Body of pancreas (tissue), 4 donors: ENCODE measurements around the gene OSMR. TPM values are rescaled to one million over a fixed set of nuclear protein-coding genes. Genes with fewer than 3 reads are reported as not detected.

Experiments
- ATAC-seq: fragments of 150-250 bp; one replicate; pipeline ENCODE4 v1.9.1; 2016
- DNase-seq, 4 donors: peaks; one replicate each; pipeline ENCODE4 v3.0.0-alpha.2; 2019
- H3K27ac ChIP-seq, 4 donors: fragments of 200-600 bp; sonication (generic); 1 replicate in 3 of 4; 2 replicates in 1 of 4; pipeline versions ENCODE4 v1.5.1 to v1.6.1; 2016 to 2019; ENCODE audit warnings: mild to moderate bottlenecking in 1 of 4, mixed read lengths in 1 of 4, moderate library complexity in 1 of 4
- H3K27me3 ChIP-seq, 2 donors: fragments of 200-600 bp; sonication (generic); one replicate each; pipeline ENCODE4 v1.6.0; 2016; ENCODE audit warnings: mild to moderate bottlenecking in 1 of 2
- H3K36me3 ChIP-seq, 2 donors: fragments of 200-600 bp; sonication (generic); replicated peaks in 1 of 2; 2 replicates each; pipeline ENCODE4 v1.5.1; 2016; ENCODE audit warnings: low read depth in 2 of 2; ENCODE audit not compliant: insufficient read depth in 1 of 2
- H3K4me1 ChIP-seq: fragments of 200-600 bp; sonication (generic); one replicate; pipeline ENCODE4 v1.6.0; 2016
- H3K4me3 ChIP-seq, 2 donors: fragments of 200-600 bp; sonication (generic); 1 replicate in 1 of 2; 2 replicates in 1 of 2; pipeline ENCODE4 v1.5.1; 2016 to 2019
- H3K9me3 ChIP-seq, 3 donors: fragments of 200-600 bp; sonication (generic); 1 replicate in 2 of 3; 2 replicates in 1 of 3; pipeline ENCODE4 v1.5.1; 2016
- CTCF ChIP-seq, 7 experiments: fragments of 450-650 bp in 4 of 7; fragments of 200-600 bp in 3 of 7; sonication (generic) in 3 of 7; IDR thresholded peaks; one replicate each; pipeline ENCODE4 v1.5.1; 2016 to 2019; ENCODE audit warnings: antibody characterized with exemption in 7 of 7
- POLR2A ChIP-seq, 3 donors: fragments of 450-650 bp; IDR thresholded peaks; one replicate each; pipeline ENCODE4 v1.6.1; 2016; ENCODE audit warnings: antibody characterized with exemption in 3 of 3, mild to moderate bottlenecking in 2 of 3
- WGBS, 2 donors: methylation state at CpG; one replicate each; pipeline ENCODE4 v1.1.5; 2017; 5-methylcytosine and 5-hydroxymethylcytosine counted together
- intact Hi-C: fragments of 100-400 bp; cut with DNase I; formaldehyde crosslinking; loops from one replicate; pipeline ENCODE4 v1.15.1; 2023
- total RNA-seq, 2 donors: library from RNA; depleted of rRNA; stranded (reverse); fragments of >200 nt; gene quantifications; one replicate each; pipeline ENCODE4 v1.1.0, GENCODE V29; 2016

OSMR gene
- total RNA-seq, 2 donors from 2014 or later = 11.7 to 22.4 TPM

DNA sequence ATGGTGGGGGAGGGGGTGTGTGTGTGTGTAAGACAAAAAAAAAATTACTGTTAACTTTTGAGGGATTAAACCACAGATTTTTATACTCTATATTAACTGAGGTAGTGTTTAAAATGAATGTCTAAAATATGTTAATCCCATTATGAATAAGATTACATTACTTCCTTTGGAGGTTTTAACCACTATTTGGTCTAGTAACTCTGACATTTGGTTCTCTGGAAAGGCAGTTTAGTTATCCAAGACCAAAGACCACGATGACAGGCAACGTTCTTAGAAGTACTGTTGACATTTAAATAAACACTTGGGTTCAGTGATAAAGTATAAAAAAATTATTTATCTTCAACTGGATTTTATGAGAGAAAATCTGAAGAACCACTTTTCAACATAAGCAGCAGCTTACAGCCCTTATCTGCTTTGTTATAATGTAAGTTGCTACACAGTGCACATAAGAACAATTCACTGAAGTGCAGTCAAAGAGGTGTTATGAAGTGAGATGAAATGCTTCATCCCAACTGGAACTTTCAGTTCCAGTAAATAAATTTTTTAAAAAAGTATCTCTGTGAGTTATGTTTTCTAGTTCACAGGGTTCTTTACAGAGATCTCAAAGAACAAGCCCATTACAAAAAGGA lies 94.5 kb downstream of the OSMR start:
- Histone ChIP-seq H3K4me1 (no peaks in the 10 kb centered on the region), H3K27me3 (no peaks in the 10 kb centered on the region), H3K36me3 (peaks cover 0 to 23% of the 10 kb centered on the region in 2 donors), H3K4me3 (no peak overlapping the region), H3K27ac (no peak overlapping the region), H3K9me3 (no peaks in the 10 kb centered on the region)
- ATAC-seq (no peak), DNase-seq (no peak)
- 27 to 42% methylated on average over 2 of the region's 2 CpGs for WGBS, 2 donors
- TF ChIP-seq CTCF (IDR thresholded peaks at IDR 0.05) = no peak
- TF ChIP-seq POLR2A (IDR thresholded peaks at IDR 0.05) = no peak
- intact Hi-C loops = no loop called here

GRCh38 chr5:38941912-38942311 lies 96.1 kb downstream of the OSMR start:
- no peaks in the 10 kb centered on the region for H3K9me3 ChIP-seq
- 92 to 95% methylated on average over 2 of the region's 2 CpGs for WGBS, 2 donors
- ATAC-seq (no peak), DNase-seq (no peak)
- TF ChIP-seq POLR2A (IDR thresholded peaks at IDR 0.05) (no peak), CTCF (IDR thresholded peaks at IDR 0.05) (no peak)
- no peak overlapping the region for H3K4me3 ChIP-seq
- peaks cover 0 to 33% of the 10 kb centered on the region in 2 donors for H3K36me3 ChIP-seq
- H3K27me3 ChIP-seq = no peaks in the 10 kb centered on the region
- H3K4me1 ChIP-seq = no peaks in the 10 kb centered on the region
- intact Hi-C loops = no loop called here
- H3K27ac ChIP-seq = no peak overlapping the region

DNA sequence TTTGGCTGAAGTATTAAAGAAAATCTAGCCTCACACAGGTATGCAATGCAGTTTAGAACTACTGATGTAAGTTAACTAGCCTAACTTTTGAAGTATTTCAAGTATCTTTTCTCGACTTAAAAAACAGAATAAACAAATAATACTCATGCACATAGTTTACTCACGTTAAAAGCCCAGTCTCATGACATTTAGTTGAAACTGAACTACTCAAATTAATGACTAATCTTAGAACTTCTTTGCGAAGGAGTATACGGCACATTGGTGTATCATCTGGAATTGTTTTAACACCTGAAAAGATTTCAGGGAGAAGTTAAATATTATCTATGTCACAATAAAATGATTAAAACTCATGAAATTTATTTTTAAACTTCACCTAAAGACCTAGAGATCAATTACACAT lies 98.5 kb downstream of the OSMR start:
- no peak for TF ChIP-seq POLR2A (IDR thresholded peaks at IDR 0.05)
- TF ChIP-seq CTCF (IDR thresholded peaks at IDR 0.05) = no peak
- Histone ChIP-seq H3K27me3 (no peaks in the 10 kb centered on the region), H3K4me1 (no peaks in the 10 kb centered on the region), H3K27ac (no peak overlapping the region), H3K4me3 (no peak overlapping the region), H3K36me3 (peaks cover 0 to 44% of the 10 kb centered on the region in 2 donors), H3K9me3 (no peaks in the 10 kb centered on the region)
- no peak for DNase-seq
- ATAC-seq = no peak
- intact Hi-C loops = no loop called here
- 54 to 61% methylated on average over 4 of the region's 4 CpGs for WGBS, 2 donors

- Histone ChIP-seq H3K36me3 (peaks cover 4 to 56% of the 10 kb centered on the region in 2 donors), H3K4me3 (no peak overlapping the region), H3K27me3 (no peaks in the 10 kb centered on the region), H3K27ac (no peak overlapping the region), H3K9me3 (no peaks in the 10 kb centered on the region), H3K4me1 (no peaks in the 10 kb centered on the region)
- intact Hi-C loops = no loop called here
- ATAC-seq (no peak), DNase-seq (no peak)
- TF ChIP-seq POLR2A (IDR thresholded peaks at IDR 0.05) (no peak), CTCF (IDR thresholded peaks at IDR 0.05) (no peak)
These were observed 102.7 kb downstream of the OSMR start for GRCh38 chr5:38948501-38948900.

DNA sequence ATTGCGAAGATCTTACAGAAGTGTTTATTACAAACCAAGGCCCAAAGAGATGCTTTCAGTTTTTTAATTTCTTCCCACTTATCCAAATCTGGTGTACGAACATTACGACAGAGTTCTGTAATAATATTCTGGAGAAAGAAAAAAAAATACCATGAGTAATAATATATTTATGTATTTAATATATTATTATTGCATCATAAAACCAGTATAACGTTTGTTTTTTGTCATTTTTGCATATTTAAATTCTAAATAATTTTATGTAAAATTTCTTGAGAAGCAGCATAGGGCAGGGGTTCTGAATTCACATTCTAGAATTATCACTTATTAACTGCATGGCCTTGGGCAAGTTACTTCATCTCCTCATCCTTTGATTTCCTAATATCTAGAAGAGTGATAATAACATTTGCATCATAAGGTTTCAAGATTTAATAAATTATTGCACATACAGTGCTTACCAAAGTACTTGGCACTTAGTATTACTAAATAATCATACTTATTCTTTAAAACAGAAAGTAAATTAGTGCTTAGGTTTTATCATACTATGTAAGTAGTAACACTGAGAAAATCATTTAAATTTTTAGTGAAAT lies 107.7 kb downstream of the OSMR start:
- peaks cover 4 to 47% of the 10 kb centered on the region in 2 donors for H3K36me3 ChIP-seq
- no peak for ATAC-seq
- DNase-seq = no peak
- H3K4me1 ChIP-seq = no peaks in the 10 kb centered on the region
- no peaks in the 10 kb centered on the region for H3K27me3 ChIP-seq
- no peak overlapping the region for H3K4me3 ChIP-seq
- no peaks in the 10 kb centered on the region for H3K9me3 ChIP-seq
- 83 to 89% methylated on average over 4 of the region's 4 CpGs for WGBS, 2 donors
- no peak overlapping the region for H3K27ac ChIP-seq
- TF ChIP-seq CTCF (IDR thresholded peaks at IDR 0.05) (no peak), POLR2A (IDR thresholded peaks at IDR 0.05) (no peak)
- intact Hi-C loops = no loop called here
